H1 (cell line): ENCODE measurements around the gene DDR2. TPM values are rescaled to one million over a fixed set of nuclear protein-coding genes. Genes with fewer than 3 reads are reported as not detected.

Experiments used
- CTCF ChIA-PET: fragments of 300-600 bp; sonication (Branson Sonifier 250); formaldehyde crosslinking; loops from one replicate; lab custom pipeline; 2021; ENCODE audit not compliant: partially characterized antibody; lab: Charles Lee
- POLR2A ChIA-PET: fragments of 300-600 bp; sonication (Branson Sonifier 250); formaldehyde crosslinking; loops from one replicate; lab custom pipeline; 2021; ENCODE audit warnings: inconsistent platforms; ENCODE audit not compliant: partially characterized antibody; lab: Charles Lee
- DNase-seq, 2 experiments: peaks; one replicate each; pipeline versions ENCODE4 v3.0.0 to v3.0.0-alpha.2; 2010 to 2022; ENCODE audit warnings: low spot score in 2 of 2, low read depth in 1 of 2, mixed read lengths in 1 of 2
- FAIRE-seq: peaks from 2 replicates; lab custom pipeline; 2011; peaks lifted over from hg19 to GRCh38; lab: Jason Lieb, UNC
- H2AFZ ChIP-seq: 2 replicates; pipeline ENCODE4 v1.8.1; 2012; ENCODE audit warnings: low read length, inconsistent platforms
- H2AK5ac ChIP-seq: 2 replicates; pipeline ENCODE4 v1.6.1; 2013; ENCODE audit warnings: low read depth, low read length
- H2BK120ac ChIP-seq: replicated peaks from 2 replicates; pipeline ENCODE3; 2013; ENCODE audit warnings: low read depth, low read length, inconsistent platforms
- H2BK12ac ChIP-seq: 2 replicates; pipeline ENCODE4 v1.6.1; 2013; ENCODE audit warnings: low read depth, low read length
- H2BK15ac ChIP-seq: 2 replicates; pipeline ENCODE4 v1.6.1; 2013; ENCODE audit warnings: low read length
- H2BK20ac ChIP-seq: 2 replicates; pipeline ENCODE4 v1.6.1; 2013; ENCODE audit warnings: low read length
- H2BK5ac ChIP-seq: 2 replicates; pipeline ENCODE4 v1.6.1; 2013; ENCODE audit warnings: low read depth, low read length
- H3K14ac ChIP-seq: 2 replicates; pipeline ENCODE4 v1.6.1; 2013; ENCODE audit warnings: inconsistent platforms; ENCODE audit not compliant: insufficient read length
- H3K18ac ChIP-seq: 2 replicates; pipeline ENCODE4 v1.6.1; 2013; ENCODE audit warnings: low read length; ENCODE audit errors: extremely low read depth
- H3K23ac ChIP-seq: 2 replicates; pipeline ENCODE4 v1.6.1; 2013; ENCODE audit warnings: inconsistent platforms; ENCODE audit not compliant: insufficient read length
- H3K23me2 ChIP-seq: 2 replicates; pipeline ENCODE4 v1.6.1; 2013; ENCODE audit warnings: low read depth, low read length
- H3K27ac ChIP-seq: 2 replicates; pipeline ENCODE4 v1.6.1; 2011; ENCODE audit warnings: low read depth, low read length, inconsistent platforms
- H3K27me3 ChIP-seq, 4 experiments: replicated peaks in 1 of 4; 1 replicate in 1 of 4; 2 replicates in 3 of 4; pipeline versions ENCODE4 v1.6.1 to v1.8.1; 2011 to 2013; ENCODE audit warnings: low read length in 3 of 4, mild to moderate bottlenecking in 3 of 4, inconsistent platforms in 2 of 4, mixed read lengths in 2 of 4, moderate library complexity in 1 of 4; ENCODE audit not compliant: control insufficient read depth in 3 of 4, insufficient read depth in 3 of 4; ENCODE audit errors: extremely low read depth in 1 of 4
- H3K36me3 ChIP-seq, 4 experiments: 2 replicates each; pipeline versions ENCODE4 v1.6.1 to v1.8.1; 2011 to 2013; ENCODE audit warnings: mild to moderate bottlenecking in 4 of 4, low read length in 3 of 4, moderate library complexity in 2 of 4, control low read depth in 1 of 4, inconsistent platforms in 1 of 4; ENCODE audit not compliant: insufficient read depth in 4 of 4, control insufficient read depth in 2 of 4
- H3K4ac ChIP-seq: replicated peaks from 2 replicates; pipeline ENCODE3; 2013; ENCODE audit warnings: low read length, low read depth, mixed read lengths, inconsistent platforms; ENCODE audit not compliant: insufficient read length
- H3K4me1 ChIP-seq, 4 experiments: replicated peaks in 1 of 4; 1 replicate in 1 of 4; 2 replicates in 3 of 4; pipeline versions ENCODE4 v1.6.1 to v1.8.1; 2011 to 2013; ENCODE audit warnings: low read length in 3 of 4, inconsistent platforms in 2 of 4, mixed read lengths in 1 of 4; ENCODE audit not compliant: insufficient read depth in 4 of 4, control insufficient read depth in 3 of 4
- H3K4me2 ChIP-seq, 2 experiments: 2 replicates each; pipeline versions ENCODE4 v1.6.1 to v1.8.1; 2011 to 2013; ENCODE audit warnings: low read depth in 2 of 2, low read length in 2 of 2, control low read depth in 1 of 2, inconsistent platforms in 1 of 2, mild to moderate bottlenecking in 1 of 2; ENCODE audit not compliant: insufficient read depth in 1 of 2
- H3K4me3 ChIP-seq, 4 experiments: fragments of 200-600, 300-600 bp in 1 of 4; sonication (generic), shearing (Covaris generic), sonication (Bioruptor Twin) in 1 of 4; 2 replicates each; pipeline versions ENCODE4 v1.5.1 to v1.8.1; 2011 to 2016; ENCODE audit warnings: low read length in 4 of 4, low read depth in 3 of 4, control low read depth in 2 of 4, inconsistent platforms in 2 of 4, mild to moderate bottlenecking in 2 of 4, mixed read lengths in 1 of 4, moderate library complexity in 1 of 4; ENCODE audit not compliant: insufficient read depth in 2 of 4; ENCODE audit errors: extremely low read depth in 1 of 4
- H3K56ac ChIP-seq: replicated peaks from 2 replicates; pipeline ENCODE3; 2013; ENCODE audit warnings: low read depth, mild to moderate bottlenecking, mixed read lengths, low read length, inconsistent platforms; ENCODE audit not compliant: insufficient read length
- H3K79me1 ChIP-seq: 2 replicates; pipeline ENCODE4 v1.6.1; 2013; ENCODE audit warnings: low read depth, low read length, control low read depth
- H3K79me2 ChIP-seq, 2 experiments: 2 replicates each; pipeline versions ENCODE4 v1.6.1 to v1.8.1; 2012 to 2013; ENCODE audit warnings: low read length in 2 of 2, mild to moderate bottlenecking in 2 of 2, inconsistent platforms in 1 of 2; ENCODE audit not compliant: insufficient read depth in 2 of 2, control insufficient read depth in 1 of 2
- H3K9ac ChIP-seq, 4 experiments: replicated peaks in 1 of 4; 1 replicate in 1 of 4; 2 replicates in 3 of 4; pipeline versions ENCODE4 v1.6.1 to v1.8.1; 2011 to 2013; ENCODE audit warnings: low read depth in 3 of 4, low read length in 3 of 4, control low read depth in 2 of 4, mild to moderate bottlenecking in 2 of 4, moderate library complexity in 2 of 4, inconsistent platforms in 1 of 4; ENCODE audit errors: extremely low read depth in 1 of 4
- H3K9me3 ChIP-seq, 2 experiments: 2 replicates each; pipeline versions ENCODE4 v1.6.1 to v1.8.1; 2012 to 2013; ENCODE audit warnings: mild to moderate bottlenecking in 2 of 2, moderate library complexity in 2 of 2, control low read depth in 1 of 2, inconsistent platforms in 1 of 2, low read depth in 1 of 2, low read length in 1 of 2, mixed read lengths in 1 of 2; ENCODE audit not compliant: insufficient read depth in 2 of 2
- H4K20me1 ChIP-seq, 2 experiments: replicated peaks in 1 of 2; 2 replicates each; pipeline versions ENCODE3 to v1.8.1; 2011 to 2013; ENCODE audit warnings: inconsistent platforms in 2 of 2, low read length in 2 of 2, mild to moderate bottlenecking in 1 of 2; ENCODE audit not compliant: insufficient read depth in 2 of 2, control insufficient read depth in 1 of 2
- H4K5ac ChIP-seq: 2 replicates; pipeline ENCODE4 v1.6.1; 2013; ENCODE audit warnings: low read length, low read depth, mixed read lengths, inconsistent platforms; ENCODE audit not compliant: insufficient read length
- H4K8ac ChIP-seq: 2 replicates; pipeline ENCODE4 v1.8.0; 2013; ENCODE audit warnings: mild to moderate bottlenecking, moderate library complexity, low read length, inconsistent platforms; ENCODE audit not compliant: insufficient read depth; ENCODE audit errors: extremely low read depth
- H4K91ac ChIP-seq: replicated peaks from 2 replicates; pipeline ENCODE3; 2013; ENCODE audit warnings: low read length, mixed read lengths, inconsistent platforms; ENCODE audit not compliant: insufficient read length
- CBX8 ChIP-seq: fragments of 300-800, 300-1000 bp; sonication (generic); IDR thresholded peaks from 2 replicates; pipeline ENCODE4 v1.7.1; 2016; ENCODE audit warnings: low read depth, low read length, borderline replicate concordance
- TAF1 ChIP-seq: IDR thresholded peaks from 2 replicates; pipeline ENCODE4 v1.6.1; 2011; ENCODE audit warnings: mild to moderate bottlenecking, low read depth, low read length
- WGBS, 2 experiments: shearing (Covaris generic) in 1 of 2; methylation state at CpG; one replicate each; pipeline versions ENCODE4 v1.1.6 to v1.1.7; 2013 to 2015; ENCODE audit warnings: low lambda C conversion rate in 2 of 2, mixed read lengths in 2 of 2, inconsistent platforms in 1 of 2, low coverage in 1 of 2, missing lambda C conversion rate in 1 of 2; ENCODE audit not compliant: insufficient replicate concordance in 2 of 2, insufficient coverage in 1 of 2, insufficient read length in 1 of 2; ENCODE audit errors: extremely low coverage in 1 of 2, missing lambda C conversion rate in 1 of 2; 5-methylcytosine and 5-hydroxymethylcytosine counted together
- polyA plus RNA-seq, 7 experiments: library from polyadenylated mRNA; depleted of rRNA in 3 of 7; stranded (reverse) in 5 of 7; unstranded in 2 of 7; fragments of >200 nt in 5 of 7; fragments of 200-250 nt in 2 of 7; gene quantifications; 1 replicate in 5 of 7; 2 replicates in 1 of 7; 4 replicates in 1 of 7; pipeline versions ENCODE4 v1.2.1 to v1.2.3, GENCODE V29; 2011 to 2013; ENCODE audit warnings: missing spikeins in 2 of 7, mixed read lengths in 2 of 7
- total RNA-seq: library from RNA; stranded (reverse); fragmentation: NEBNext Ultra II Directional; extraction: Animal tissue kit (Norgen Biotek cat#: 25700); gene quantifications from 2 replicates; pipeline ENCODE4 v1.2.1, GENCODE V29; 2021

Gene DDR2
- total and polyA plus RNA-seq, 2 of the 8 experiments (the other 6 are each of a cell fraction or from before 2014, with no cell fraction given), result 1.00 to 2.1 TPM

- H3K79me1 ChIP-seq, result no peaks in the 10 kb centered on the region
- no peak overlapping the region for H4K91ac ChIP-seq
- H3K36me3 ChIP-seq, result peaks cover 0 to 3% (median 0%) of the 10 kb centered on the region in 4 experiments; a peak in 1 of 8 replicates
- CTCF ChIA-PET, result interaction anchor here (0.6 to 1.2 kb wide), 9 partner anchors 11 to 549 kb away, joined by 3 to 5 read pairs (median 3); no protein-coding TSS in a partner anchor
- H2AFZ ChIP-seq, result no peak overlapping the region
- no peak overlapping the region for H3K4ac ChIP-seq
- H3K14ac ChIP-seq, result no peak overlapping the region
- no peak overlapping the region for H2BK120ac ChIP-seq
- no peaks in the 10 kb centered on the region for H3K79me2 ChIP-seq
- TF ChIP-seq CBX8, result no peak
- TF ChIP-seq TAF1, result no peak
- TF ChIP-seq, all 59 proteins: peak for 0
- Histone ChIP-seq H2BK12ac (no peak overlapping the region), H3K27ac (no peak overlapping the region), H3K56ac (no peak overlapping the region), H3K23me2 (no peaks in the 10 kb centered on the region), H3K4me2 (no peak overlapping the region), H4K20me1 (no peaks in the 10 kb centered on the region), H4K8ac (no peak overlapping the region), H2BK20ac (no peak overlapping the region), H3K9me3 (no peaks in the 10 kb centered on the region), H4K5ac (no peak overlapping the region), H3K9ac (no peak overlapping the region), H3K4me3 (no peak overlapping the region), H2BK5ac (no peak overlapping the region), H2AK5ac (no peak overlapping the region), H3K4me1 (no peaks in the 10 kb centered on the region), H2BK15ac (no peak overlapping the region), H3K23ac (no peak overlapping the region), H3K27me3 (no peaks in the 10 kb centered on the region), H3K18ac (no peak overlapping the region)
- DNase-seq (no peak), FAIRE-seq (no peak)
- POLR2A ChIA-PET, result interaction anchor here (0.7 to 0.8 kb wide), 2 partner anchors 20 to 718 kb away, joined by 3 to 4 read pairs; no protein-coding TSS in a partner anchor
- 85% methylated on average over 3 of the region's 3 CpGs; no CpG with 5 or more reads in 1 of the 2 experiments for WGBS, 2 experiments
Observed at GRCh38 chr1:162605225-162605927, 26.9 kb upstream of the DDR2 start.
